ENCODE measurements around the gene ATF6. TPM values are rescaled to one million over a fixed set of nuclear protein-coding genes. Genes with fewer than 3 reads are reported as not detected.

Gene ATF6
- total and polyA plus RNA-seq, 2 experiments from 2014 or later = 14.6 to 18.1 TPM

DNA sequence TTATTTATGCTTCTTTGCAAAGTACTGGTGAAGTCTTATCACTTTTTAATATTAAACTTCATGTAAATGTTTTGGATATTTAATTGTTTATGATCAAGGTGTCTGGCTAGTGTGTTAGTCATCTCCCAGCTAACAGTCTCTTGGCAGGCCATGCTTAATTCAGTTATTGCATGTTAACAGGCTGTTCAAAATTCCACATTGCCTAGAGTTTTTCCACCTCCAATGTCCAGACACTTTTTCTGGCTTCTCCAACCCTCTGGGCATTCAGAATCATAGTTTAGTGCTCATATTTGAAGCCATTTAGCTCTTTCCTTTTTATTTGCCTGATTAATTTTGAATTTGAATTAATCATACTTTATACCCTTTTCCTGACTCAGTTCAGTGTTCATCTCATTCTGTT is 188.3 kb downstream of the ATF6 start:
- DNase-seq (ENCODE audit: low read depth in 1 of 2, low spot score in 1 of 2) = no peak
- no peak overlapping the region for H3K27ac ChIP-seq
- TF ChIP-seq, protein P1, sequence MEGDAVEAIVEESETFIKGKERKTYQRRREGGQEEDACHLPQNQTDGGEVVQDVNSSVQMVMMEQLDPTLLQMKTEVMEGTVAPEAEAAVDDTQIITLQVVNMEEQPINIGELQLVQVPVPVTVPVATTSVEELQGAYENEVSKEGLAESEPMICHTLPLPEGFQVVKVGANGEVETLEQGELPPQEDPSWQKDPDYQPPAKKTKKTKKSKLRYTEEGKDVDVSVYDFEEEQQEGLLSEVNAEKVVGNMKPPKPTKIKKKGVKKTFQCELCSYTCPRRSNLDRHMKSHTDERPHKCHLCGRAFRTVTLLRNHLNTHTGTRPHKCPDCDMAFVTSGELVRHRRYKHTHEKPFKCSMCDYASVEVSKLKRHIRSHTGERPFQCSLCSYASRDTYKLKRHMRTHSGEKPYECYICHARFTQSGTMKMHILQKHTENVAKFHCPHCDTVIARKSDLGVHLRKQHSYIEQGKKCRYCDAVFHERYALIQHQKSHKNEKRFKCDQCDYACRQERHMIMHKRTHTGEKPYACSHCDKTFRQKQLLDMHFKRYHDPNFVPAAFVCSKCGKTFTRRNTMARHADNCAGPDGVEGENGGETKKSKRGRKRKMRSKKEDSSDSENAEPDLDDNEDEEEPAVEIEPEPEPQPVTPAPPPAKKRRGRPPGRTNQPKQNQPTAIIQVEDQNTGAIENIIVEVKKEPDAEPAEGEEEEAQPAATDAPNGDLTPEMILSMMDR (IDR thresholded peaks at IDR 0.05; ENCODE audit: low read depth, low read length) = no peak

DNA sequence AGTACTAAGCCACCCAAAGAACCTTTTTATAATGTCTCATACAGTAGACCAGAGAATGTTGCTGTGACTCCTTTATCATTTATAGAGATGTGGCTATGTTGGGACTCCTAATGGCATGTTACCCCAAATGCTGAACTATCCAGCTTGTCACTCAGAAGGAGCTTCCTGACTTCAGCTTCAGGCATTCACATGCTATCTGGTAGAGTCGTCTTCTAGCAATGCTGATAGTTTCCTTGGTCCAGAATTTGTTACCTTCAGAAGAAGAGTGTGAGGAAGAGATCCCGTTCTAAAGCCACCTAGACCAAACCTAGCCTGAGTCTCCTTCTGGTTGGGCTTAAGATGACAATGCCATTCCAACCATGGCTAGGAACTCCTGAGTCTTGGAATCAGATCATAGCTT is 189.5 kb downstream of the ATF6 start:
- Histone ChIP-seq H3K4me3 (no peak overlapping the region), H3K9me3 (ENCODE audit: low read depth) (no peaks in the 10 kb centered on the region), H3K4me1 (ENCODE audit: low read depth) (no peaks in the 10 kb centered on the region), H3K27me3 (no peaks in the 10 kb centered on the region), H3K36me3 (no peaks in the 10 kb centered on the region), H3K27ac (no peak overlapping the region)
- no peak for DNase-seq (ENCODE audit: low read depth in 1 of 2, low spot score in 1 of 2)
- TF ChIP-seq, protein P1 (IDR thresholded peaks at IDR 0.05; ENCODE audit: low read depth, low read length) = no peak

More for the DNA sequence above, 188.3 kb downstream of the ATF6 start:
- Histone ChIP-seq H3K4me1 (ENCODE audit: low read depth) (no peaks in the 10 kb centered on the region), H3K27me3 (no peaks in the 10 kb centered on the region), H3K9me3 (ENCODE audit: low read depth) (no peaks in the 10 kb centered on the region), H3K36me3 (no peaks in the 10 kb centered on the region), H3K4me3 (no peak overlapping the region)

DNA sequence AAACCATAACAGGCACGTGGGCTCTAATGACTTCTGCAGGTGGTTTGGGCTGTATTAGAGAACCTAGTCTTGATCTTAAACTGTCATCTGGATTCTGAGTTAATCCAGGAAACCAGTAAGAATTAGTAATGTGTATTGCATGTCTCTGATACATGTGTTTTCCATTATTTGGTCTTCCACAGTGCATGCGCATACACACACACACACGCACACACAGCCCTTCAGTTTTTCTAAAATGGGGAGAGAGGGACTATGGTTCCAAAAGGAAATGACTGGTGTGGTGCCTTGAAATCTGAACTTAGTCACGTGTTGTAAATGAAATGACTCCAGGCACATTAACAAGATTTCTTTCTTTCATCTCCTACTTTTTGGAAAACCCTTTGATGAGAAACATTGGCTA is 190.0 kb downstream of the ATF6 start:
- H3K27me3 ChIP-seq = no peaks in the 10 kb centered on the region
- no peaks in the 10 kb centered on the region for H3K4me1 ChIP-seq (ENCODE audit: low read depth)
- no peaks in the 10 kb centered on the region for H3K36me3 ChIP-seq
- H3K27ac ChIP-seq = no peak overlapping the region
- no peaks in the 10 kb centered on the region for H3K9me3 ChIP-seq (ENCODE audit: low read depth)
- TF ChIP-seq, protein P1 (IDR thresholded peaks at IDR 0.05; ENCODE audit: low read depth, low read length) = no peak
- DNase-seq (ENCODE audit: low read depth in 1 of 2, low spot score in 1 of 2) = peak in 1 of 2 donors; percentile 38
- no peak overlapping the region for H3K4me3 ChIP-seq

DNA sequence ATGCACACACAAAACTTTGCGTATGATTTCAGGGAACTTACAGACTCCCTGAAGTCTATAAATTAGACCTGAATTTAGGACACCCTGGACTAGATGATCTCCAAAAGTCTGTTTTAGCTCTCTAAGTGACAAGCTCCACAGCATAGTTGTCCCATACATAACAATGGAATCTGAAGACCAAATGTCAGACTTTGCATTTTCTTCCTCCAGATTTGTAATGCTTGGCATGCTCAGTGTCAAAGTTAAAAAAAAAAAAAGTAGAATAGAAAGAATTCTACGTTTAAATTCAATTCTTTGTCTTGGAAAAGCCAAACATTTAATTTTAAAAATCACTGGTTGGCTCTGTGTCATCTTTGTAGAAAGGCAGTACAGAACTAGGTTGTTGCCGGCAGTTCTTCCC is 190.8 kb downstream of the ATF6 start:
- no peaks in the 10 kb centered on the region for H3K27me3 ChIP-seq
- no peaks in the 10 kb centered on the region for H3K36me3 ChIP-seq
- no peaks in the 10 kb centered on the region for H3K4me1 ChIP-seq (ENCODE audit: low read depth)
- DNase-seq (ENCODE audit: low read depth in 1 of 2, low spot score in 1 of 2) = no peak
- TF ChIP-seq, protein P1 (IDR thresholded peaks at IDR 0.05; ENCODE audit: low read depth, low read length) = no peak
- H3K4me3 ChIP-seq = no peak overlapping the region
- no peaks in the 10 kb centered on the region for H3K9me3 ChIP-seq (ENCODE audit: low read depth)
- H3K27ac ChIP-seq = no peak overlapping the region

DNA sequence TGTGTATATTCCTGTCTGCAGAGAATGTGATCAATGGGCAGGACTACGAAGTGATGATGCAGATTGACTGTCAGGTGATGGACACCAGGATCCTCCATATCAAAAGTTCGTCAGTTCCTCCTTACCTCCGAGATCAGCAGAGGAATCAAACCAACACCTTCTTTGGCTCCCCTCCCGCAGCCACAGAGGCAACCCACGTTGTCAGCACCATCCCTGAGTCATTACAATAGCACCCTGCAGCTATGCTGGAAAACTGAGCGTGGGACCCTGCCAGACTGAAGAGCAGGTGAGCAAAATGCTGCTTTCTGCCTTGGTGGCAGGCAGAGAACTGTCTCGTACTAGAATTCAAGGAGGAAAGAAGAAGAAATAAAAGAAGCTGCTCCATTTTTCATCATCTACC is 192.3 kb downstream of the ATF6 start:
- Histone ChIP-seq H3K27ac (no peak overlapping the region), H3K4me1 (ENCODE audit: low read depth) (no peaks in the 10 kb centered on the region), H3K36me3 (no peaks in the 10 kb centered on the region), H3K9me3 (ENCODE audit: low read depth) (no peaks in the 10 kb centered on the region), H3K27me3 (no peaks in the 10 kb centered on the region), H3K4me3 (no peak overlapping the region)
- DNase-seq (ENCODE audit: low read depth in 1 of 2, low spot score in 1 of 2) = no peak
- TF ChIP-seq, protein P1 (IDR thresholded peaks at IDR 0.05; ENCODE audit: low read depth, low read length) = no peak
